ENCODE data around the gene TMEM184A.

DNA sequence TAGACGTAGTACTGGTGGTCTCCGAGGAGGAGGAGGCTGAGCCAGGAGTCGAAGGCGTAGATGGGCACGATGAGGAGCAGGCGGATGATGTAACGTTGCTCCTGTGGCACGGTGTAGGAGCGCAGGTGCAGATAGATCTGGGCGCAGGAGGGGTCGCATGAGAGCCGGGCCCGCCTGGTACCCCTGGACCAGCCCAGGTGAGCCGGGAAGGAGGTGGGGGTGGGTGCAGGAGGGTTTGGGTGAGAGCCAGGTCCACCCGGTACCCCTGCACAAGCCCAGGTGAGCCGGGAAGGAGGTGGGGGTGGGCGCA, 5.2 kb downstream of the TMEM184A start:
- TF ChIP-seq SP1 (IDR thresholded peaks at IDR 0.05) (no peak), SP1 (CRISPR knock-in tag; IDR thresholded peaks at IDR 0.05) (no peak), ZBTB49 (CRISPR knock-in tag; IDR thresholded peaks at IDR 0.05; ENCODE audit: borderline replicate concordance) (no peak), PRDM15 (CRISPR knock-in tag; IDR thresholded peaks at IDR 0.05) (no peak), ZNF629 (CRISPR knock-in tag; conservative IDR thresholded peaks at IDR 0.05) (no peak), SRY (CRISPR knock-in tag; IDR thresholded peaks at IDR 0.05) (no peak), DRAP1 (CRISPR knock-in tag; IDR thresholded peaks at IDR 0.05) (no peak), NBN (conservative IDR thresholded peaks at IDR 0.05) (no peak), RAD21 (CRISPR knock-in tag; IDR thresholded peaks at IDR 0.05) (no peak), ZNF280B (CRISPR knock-in tag; IDR thresholded peaks at IDR 0.05; ENCODE audit: borderline replicate concordance) (no peak)
- TF ChIP-seq, protein P1, sequence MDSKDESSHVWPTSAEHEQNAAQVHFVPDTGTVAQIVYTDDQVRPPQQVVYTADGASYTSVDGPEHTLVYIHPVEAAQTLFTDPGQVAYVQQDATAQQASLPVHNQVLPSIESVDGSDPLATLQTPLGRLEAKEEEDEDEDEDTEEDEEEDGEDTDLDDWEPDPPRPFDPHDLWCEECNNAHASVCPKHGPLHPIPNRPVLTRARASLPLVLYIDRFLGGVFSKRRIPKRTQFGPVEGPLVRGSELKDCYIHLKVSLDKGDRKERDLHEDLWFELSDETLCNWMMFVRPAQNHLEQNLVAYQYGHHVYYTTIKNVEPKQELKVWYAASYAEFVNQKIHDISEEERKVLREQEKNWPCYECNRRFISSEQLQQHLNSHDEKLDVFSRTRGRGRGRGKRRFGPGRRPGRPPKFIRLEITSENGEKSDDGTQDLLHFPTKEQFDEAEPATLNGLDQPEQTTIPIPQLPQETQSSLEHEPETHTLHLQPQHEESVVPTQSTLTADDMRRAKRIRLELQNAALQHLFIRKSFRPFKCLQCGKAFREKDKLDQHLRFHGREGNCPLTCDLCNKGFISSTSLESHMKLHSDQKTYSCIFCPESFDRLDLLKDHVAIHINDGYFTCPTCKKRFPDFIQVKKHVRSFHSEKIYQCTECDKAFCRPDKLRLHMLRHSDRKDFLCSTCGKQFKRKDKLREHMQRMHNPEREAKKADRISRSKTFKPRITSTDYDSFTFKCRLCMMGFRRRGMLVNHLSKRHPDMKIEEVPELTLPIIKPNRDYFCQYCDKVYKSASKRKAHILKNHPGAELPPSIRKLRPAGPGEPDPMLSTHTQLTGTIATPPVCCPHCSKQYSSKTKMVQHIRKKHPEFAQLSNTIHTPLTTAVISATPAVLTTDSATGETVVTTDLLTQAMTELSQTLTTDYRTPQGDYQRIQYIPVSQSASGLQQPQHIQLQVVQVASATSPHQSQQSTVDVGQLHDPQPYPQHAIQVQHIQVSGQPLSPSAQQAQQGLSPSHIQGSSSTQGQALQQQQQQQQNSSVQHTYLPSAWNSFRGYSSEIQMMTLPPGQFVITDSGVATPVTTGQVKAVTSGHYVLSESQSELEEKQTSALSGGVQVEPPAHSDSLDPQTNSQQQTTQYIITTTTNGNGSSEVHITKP (CRISPR knock-in tag; IDR thresholded peaks at IDR 0.05; ENCODE audit: low read depth): no peak
- TF ChIP-seq, protein P2, sequence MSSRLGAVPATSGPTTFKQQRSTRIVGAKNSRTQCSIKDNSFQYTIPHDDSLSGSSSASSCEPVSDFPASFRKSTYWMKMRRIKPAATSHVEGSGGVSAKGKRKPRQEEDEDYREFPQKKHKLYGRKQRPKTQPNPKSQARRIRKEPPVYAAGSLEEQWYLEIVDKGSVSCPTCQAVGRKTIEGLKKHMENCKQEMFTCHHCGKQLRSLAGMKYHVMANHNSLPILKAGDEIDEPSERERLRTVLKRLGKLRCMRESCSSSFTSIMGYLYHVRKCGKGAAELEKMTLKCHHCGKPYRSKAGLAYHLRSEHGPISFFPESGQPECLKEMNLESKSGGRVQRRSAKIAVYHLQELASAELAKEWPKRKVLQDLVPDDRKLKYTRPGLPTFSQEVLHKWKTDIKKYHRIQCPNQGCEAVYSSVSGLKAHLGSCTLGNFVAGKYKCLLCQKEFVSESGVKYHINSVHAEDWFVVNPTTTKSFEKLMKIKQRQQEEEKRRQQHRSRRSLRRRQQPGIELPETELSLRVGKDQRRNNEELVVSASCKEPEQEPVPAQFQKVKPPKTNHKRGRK (CRISPR knock-in tag; IDR thresholded peaks at IDR 0.05): no peak

Data from HepG2 (cell line).